SK-N-MC (cell line): ENCODE measurements around the gene SEPHS1.

ENCODE experiments used
- DNase-seq: peaks from one replicate; pipeline ENCODE4 v3.0.0-alpha.2; 2011; ENCODE audit warnings: low read depth, low spot score
- H3K27ac ChIP-seq: fragments of 200-600 bp; sonication (generic); 2 replicates; pipeline ENCODE4 v1.5.1; 2016; ENCODE audit warnings: mixed run types
- H3K36me3 ChIP-seq: fragments of 200-600 bp; sonication (generic); 2 replicates; pipeline ENCODE4 v1.6.1; 2017; ENCODE audit warnings: antibody characterized with exemption, low read length, mixed read lengths; ENCODE audit not compliant: insufficient read depth
- H3K4me3 ChIP-seq: fragments of 200-600 bp; sonication (generic); 2 replicates; pipeline ENCODE4 v1.5.1; 2016
- H3K9ac ChIP-seq: fragments of 200-600 bp; sonication (generic); 2 replicates; pipeline ENCODE4 v1.8.0; 2017; ENCODE audit warnings: mixed run types, mixed read lengths; ENCODE audit not compliant: insufficient read length
- H3K9me3 ChIP-seq: fragments of 200-600 bp; sonication (generic); 2 replicates; pipeline ENCODE4 v1.6.1; 2017; ENCODE audit warnings: low read depth, mild to moderate bottlenecking, antibody characterized with exemption, low read length, moderate library complexity, mixed read lengths
- EZH2 ChIP-seq: fragments of 200-600 bp; sonication (generic); IDR thresholded peaks from one replicate; pipeline ENCODE4 v1.6.1; 2017; ENCODE audit warnings: antibody characterized with exemption
- FOXP2 ChIP-seq: optimal IDR thresholded peaks from 2 replicates; pipeline ENCODE3; 2011; ENCODE audit warnings: mild to moderate bottlenecking, moderate library complexity; ENCODE audit not compliant: insufficient read depth; ENCODE audit errors: extremely low read length, control extremely low read depth
- POLR2AphosphoS5 ChIP-seq: IDR thresholded peaks from 2 replicates; pipeline ENCODE4 v1.6.1; 2012; ENCODE audit warnings: mild to moderate bottlenecking, low read depth, low read length, borderline replicate concordance

Gene SEPHS1

DNA sequence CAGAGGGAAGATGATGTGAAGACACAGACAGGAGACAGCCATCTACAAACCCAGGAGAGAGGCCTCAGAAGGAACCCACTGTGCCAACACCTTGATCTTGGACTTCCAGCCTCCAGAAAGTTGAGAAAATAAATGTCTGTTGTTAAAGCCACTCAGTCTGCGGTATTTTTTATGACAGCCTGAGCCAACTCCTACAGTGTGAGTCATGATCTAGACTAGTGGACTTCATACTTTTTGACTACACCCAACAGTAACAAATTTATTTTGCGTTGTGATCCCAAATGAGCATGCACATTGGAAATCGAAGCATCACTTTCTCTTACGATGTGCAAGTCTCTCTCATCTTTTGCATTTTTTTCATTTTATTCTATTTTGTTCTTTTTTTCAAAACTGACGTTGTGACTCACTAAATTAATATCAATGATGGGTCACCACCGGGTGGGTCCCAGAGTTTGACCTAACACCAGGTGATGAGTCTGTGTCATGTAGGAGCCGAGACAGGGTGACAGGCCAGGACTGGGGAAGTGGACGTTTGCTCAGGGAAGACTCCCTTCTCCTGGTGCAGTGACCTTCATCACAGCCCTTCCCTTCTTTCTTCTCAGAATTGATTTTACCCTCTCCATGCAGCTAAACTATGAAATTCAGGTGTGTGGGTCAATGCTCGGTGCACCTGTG, 77.1 kb downstream of the SEPHS1 start:
- H3K9me3 ChIP-seq: no peaks in the 10 kb centered on the region
- no peak overlapping the region for H3K27ac ChIP-seq
- H3K4me3 ChIP-seq: no peak overlapping the region
- H3K36me3 ChIP-seq: no peaks in the 10 kb centered on the region
- H3K9ac ChIP-seq: no peak overlapping the region
- no peak for DNase-seq
- no peak for TF ChIP-seq EZH2
- no peak for TF ChIP-seq FOXP2
- TF ChIP-seq POLR2AphosphoS5: no peak

DNA sequence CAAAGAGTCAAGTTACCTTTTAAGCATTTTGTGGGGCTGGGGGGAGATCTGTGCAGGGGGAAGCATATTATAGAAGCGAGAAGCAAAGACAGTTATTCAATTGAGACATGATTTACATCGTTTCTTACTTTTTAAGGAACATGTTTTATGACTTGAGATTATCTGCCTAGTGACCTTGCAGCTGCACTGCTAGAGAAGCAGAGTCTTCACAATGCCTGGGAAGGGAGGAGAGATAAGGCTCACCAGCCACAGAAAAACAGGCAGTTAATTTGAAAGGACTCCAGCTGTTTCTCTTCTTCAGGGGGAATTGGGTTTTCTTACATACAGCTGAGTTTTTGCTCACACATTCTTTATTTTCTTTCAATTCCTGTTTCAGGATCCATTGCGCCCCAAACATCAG, 79.3 kb downstream of the SEPHS1 start:
- no peak overlapping the region for H3K9ac ChIP-seq
- no peak for TF ChIP-seq EZH2
- no peak for TF ChIP-seq FOXP2
- TF ChIP-seq POLR2AphosphoS5: no peak
- no peak overlapping the region for H3K4me3 ChIP-seq
- DNase-seq: no peak
- H3K36me3 ChIP-seq: no peaks in the 10 kb centered on the region
- H3K9me3 ChIP-seq: no peaks in the 10 kb centered on the region
- no peak overlapping the region for H3K27ac ChIP-seq

- no peaks in the 10 kb centered on the region for H3K36me3 ChIP-seq
- DNase-seq: no peak
- no peak overlapping the region for H3K27ac ChIP-seq
- no peak overlapping the region for H3K9ac ChIP-seq
- H3K4me3 ChIP-seq: no peak overlapping the region
- no peaks in the 10 kb centered on the region for H3K9me3 ChIP-seq
- no peak for TF ChIP-seq POLR2AphosphoS5
- TF ChIP-seq EZH2: no peak
- no peak for TF ChIP-seq FOXP2
These were observed 79.8 kb downstream of the SEPHS1 start for GRCh38 chr10:13268310-13268709.
